Prostate gland (tissue), 2 donors: ENCODE measurements around the gene RPS6KL1.

Experiments
- CTCF ChIP-seq, 4 experiments: fragments of 200-600 bp in 2 of 4; fragments of 450-650 bp in 2 of 4; sonication (generic) in 2 of 4; IDR thresholded peaks; 1 replicate in 3 of 4; 2 replicates in 1 of 4; pipeline ENCODE4 v1.5.1; 2016 to 2019; ENCODE audit warnings: antibody characterized with exemption in 4 of 4, mild to moderate bottlenecking in 2 of 4, moderate library complexity in 2 of 4
- POLR2A ChIP-seq: fragments of 450-650 bp; IDR thresholded peaks from one replicate; pipeline ENCODE4 v1.6.1; 2016; ENCODE audit warnings: antibody characterized with exemption, mild to moderate bottlenecking

- TF ChIP-seq CTCF (IDR thresholded peaks at IDR 0.05) = no peak
- TF ChIP-seq POLR2A = no peak
Measured at GRCh38 chr14:74882103-74882920, 40.7 kb downstream of the RPS6KL1 start.
